GM21381 (cell line): ENCODE measurements around the gene CBX6.

Experiments
- ATAC-seq: cut with Tn5 transposase; IDR thresholded peaks from one replicate; pipeline ENCODE4 v1.9.1; 2021; ENCODE audit warnings: mild to moderate bottlenecking, moderate library complexity; ENCODE audit not compliant: unreplicated experiment

CBX6 gene

GRCh38 chr22:38841211-38841610 lies 30.8 kb downstream of the CBX6 start:
- ATAC-seq = no peak

- ATAC-seq = no peak
Measured at GRCh38 chr22:38840129-38840528, 31.9 kb downstream of the CBX6 start.

- no peak for ATAC-seq
Measured at GRCh38 chr22:38839686-38840085, 32.3 kb downstream of the CBX6 start.

GRCh38 chr22:38837414-38837928 lies 34.5 kb downstream of the CBX6 start:
- no peak for ATAC-seq

- no peak for ATAC-seq
Measured at GRCh38 chr22:38835888-38836301, 36.1 kb downstream of the CBX6 start.

GRCh38 chr22:38834991-38835390 lies 37.0 kb downstream of the CBX6 start:
- no peak for ATAC-seq

GRCh38 chr22:38834215-38834953 lies 37.6 kb downstream of the CBX6 start:
- ATAC-seq = no peak

- no peak for ATAC-seq
Measured at GRCh38 chr22:38833061-38833460, 39.0 kb downstream of the CBX6 start.

- no peak for ATAC-seq
Measured at GRCh38 chr22:38832005-38832978, 39.7 kb downstream of the CBX6 start.

- no peak for ATAC-seq
Measured at GRCh38 chr22:38831166-38831945, 40.7 kb downstream of the CBX6 start.

- ATAC-seq = no peak
Measured at GRCh38 chr22:38830845-38831108, 41.2 kb downstream of the CBX6 start.

GRCh38 chr22:38830026-38830844 lies 41.8 kb downstream of the CBX6 start:
- ATAC-seq = no peak

- ATAC-seq = no peak
Measured at GRCh38 chr22:38829485-38829884, 42.5 kb downstream of the CBX6 start.

GRCh38 chr22:38828616-38829205 lies 43.3 kb downstream of the CBX6 start:
- no peak for ATAC-seq

GRCh38 chr22:38828191-38828590 lies 43.8 kb downstream of the CBX6 start:
- ATAC-seq = no peak

- ATAC-seq = no peak
Measured at GRCh38 chr22:38827510-38827909, 44.5 kb downstream of the CBX6 start.

- no peak for ATAC-seq
Measured at GRCh38 chr22:38826801-38827200, 45.2 kb downstream of the CBX6 start.

GRCh38 chr22:38826386-38826785 lies 45.6 kb downstream of the CBX6 start:
- ATAC-seq = no peak

- ATAC-seq = no peak
Measured at GRCh38 chr22:38824585-38824984, 47.4 kb downstream of the CBX6 start.

GRCh38 chr22:38823637-38824036 lies 48.4 kb downstream of the CBX6 start:
- no peak for ATAC-seq
